SK-MEL-5 (cell line): ENCODE measurements around the gene MYLK2. TPM values are rescaled to one million over a fixed set of nuclear protein-coding genes. Genes with fewer than 3 reads are reported as not detected.

Experiments used
- DNase-seq: peaks from one replicate; pipeline ENCODE4 v3.0.0-alpha.2; 2016; ENCODE audit warnings: low read depth, low spot score
- in situ Hi-C: cut with HindIII; loops from 2 replicates; pipeline ENCODE4 v1.10.0; 2016; ENCODE audit warnings: low sequenced_read_pairs, high pct_unique_total_duplicates, low pct_unique_long_range_greater_than_20kb
- total RNA-seq: library from RNA; depleted of rRNA; stranded (reverse); fragments of >200 nt; shearing (Covaris generic); gene quantifications from 2 replicates; pipeline ENCODE4 v1.2.3, GENCODE V29; 2014

Gene MYLK2
- total RNA-seq, 1 experiment from 2014 or later = not detected

- in situ Hi-C loops = no loop called here
Observed at GRCh38 chr20:31861385-31862156, 42.4 kb downstream of the MYLK2 start.

GRCh38 chr20:31862157-31862470 is 43.0 kb downstream of the MYLK2 start:
- no peak for DNase-seq

More at GRCh38 chr20:31861385-31862156, 42.4 kb downstream of the MYLK2 start:
- peak; percentile 77 for DNase-seq

GRCh38 chr20:31862506-31862905 is 43.4 kb downstream of the MYLK2 start:
- no peak for DNase-seq
- in situ Hi-C loops = no loop called here

More at GRCh38 chr20:31862157-31862470, 43.0 kb downstream of the MYLK2 start:
- in situ Hi-C loops = no loop called here

GRCh38 chr20:31863296-31864085 is 44.3 kb downstream of the MYLK2 start:
- in situ Hi-C loops = no loop called here
- no peak for DNase-seq

- no peak for DNase-seq
- in situ Hi-C loops = no loop called here
Observed at GRCh38 chr20:31864521-31865400, 45.6 kb downstream of the MYLK2 start.

- in situ Hi-C loops = no loop called here
- DNase-seq = no peak
Observed at GRCh38 chr20:31866221-31866620, 47.1 kb downstream of the MYLK2 start.

GRCh38 chr20:31868853-31869672 is 49.9 kb downstream of the MYLK2 start:
- no peak for DNase-seq
- in situ Hi-C loops = no loop called here

- in situ Hi-C loops = no loop called here
- no peak for DNase-seq
Observed at GRCh38 chr20:31869673-31869941, 50.5 kb downstream of the MYLK2 start.

GRCh38 chr20:31869942-31870725 is 51.0 kb downstream of the MYLK2 start, which contains the start of the genes DUSP15 and TTLL9:
Gene DUSP15 (minus strand): TSS chr20:31870527. CDS start chr20:31870337, 190 bp downstream.
Gene TTLL9 (plus strand): TSS chr20:31870634. CDS start chr20:31871127, 493 bp downstream.
- in situ Hi-C loops = no loop called here
- peak; percentile 44 for DNase-seq

GRCh38 chr20:31870726-31871617 is 51.8 kb downstream of the MYLK2 start:
- no peak for DNase-seq
- in situ Hi-C loops = no loop called here

GRCh38 chr20:31871618-31871954 is 52.4 kb downstream of the MYLK2 start:
- in situ Hi-C loops = no loop called here
- no peak for DNase-seq

GRCh38 chr20:31872406-31872805 is 53.2 kb downstream of the MYLK2 start:
- no peak for DNase-seq
- in situ Hi-C loops = no loop called here

GRCh38 chr20:31875671-31876070 is 56.5 kb downstream of the MYLK2 start:
- in situ Hi-C loops = no loop called here

GRCh38 chr20:31877684-31878083 is 58.5 kb downstream of the MYLK2 start:
- DNase-seq = no peak
- in situ Hi-C loops = no loop called here

More at GRCh38 chr20:31875671-31876070, 56.5 kb downstream of the MYLK2 start:
- DNase-seq = no peak

- in situ Hi-C loops = no loop called here
- DNase-seq = peak; percentile 98
Observed at GRCh38 chr20:31879143-31879987, 60.2 kb downstream of the MYLK2 start.
